SU-DHL-6 (cell line): Measurements from ENCODE around the gene ASTN1.

Experiments used
- H2AFZ ChIP-seq: fragments of 200-600 bp; sonication (generic); 2 replicates; pipeline ENCODE4 v1.6.1; 2014; ENCODE audit warnings: low read depth, mild to moderate bottlenecking, moderate library complexity, mixed read lengths, antibody characterized with exemption, low read length; ENCODE audit not compliant: severe bottlenecking
- H3F3A ChIP-seq: fragments of 200-600 bp; shearing (Covaris generic); 2 replicates; pipeline ENCODE4 v1.6.0; 2016; ENCODE audit warnings: antibody characterized with exemption, mild to moderate bottlenecking; ENCODE audit not compliant: insufficient read depth
- H3K27ac ChIP-seq: fragments of 200-600 bp; sonication (generic); 2 replicates; pipeline ENCODE4 v1.5.1; 2016; ENCODE audit warnings: low read depth, mild to moderate bottlenecking, low read length, moderate library complexity, mixed read lengths
- H3K27me3 ChIP-seq: fragments of 200-600 bp; sonication (generic), shearing (Covaris generic); 2 replicates; pipeline ENCODE4 v1.6.0; 2014; ENCODE audit warnings: mild to moderate bottlenecking, low read length
- H3K36me3 ChIP-seq: fragments of 200-600 bp; sonication (generic); 2 replicates; pipeline ENCODE4 v1.6.1; 2014; ENCODE audit warnings: mild to moderate bottlenecking, low read length, mixed read lengths
- H3K4me2 ChIP-seq: fragments of 300-600, 200-600 bp; shearing (Covaris generic), sonication (generic); 2 replicates; pipeline ENCODE4 v1.6.0; 2014; ENCODE audit warnings: low read length, low read depth, mild to moderate bottlenecking; ENCODE audit not compliant: poor library complexity, severe bottlenecking
- H3K4me3 ChIP-seq: fragments of 200-600 bp; sonication (generic); 2 replicates; pipeline ENCODE4 v1.5.1; 2014; ENCODE audit warnings: antibody characterized with exemption, low read length, mild to moderate bottlenecking, mixed read lengths; ENCODE audit not compliant: insufficient read depth, poor library complexity, severe bottlenecking
- H3K79me2 ChIP-seq: fragments of 200-600 bp; sonication (generic); 2 replicates; pipeline ENCODE4 v1.6.1; 2014; ENCODE audit warnings: mild to moderate bottlenecking, low read length, moderate library complexity; ENCODE audit not compliant: insufficient read depth
- H3K9ac ChIP-seq: fragments of 200-600 bp; sonication (generic); 2 replicates; pipeline ENCODE4 v1.7.0; 2014; ENCODE audit warnings: mild to moderate bottlenecking, low read length
- H3K9me2 ChIP-seq: fragments of 200-600 bp; sonication (generic); replicated peaks from 2 replicates; pipeline ENCODE4 v1.6.1; 2014; ENCODE audit warnings: low read length; ENCODE audit not compliant: insufficient read depth
- H3K9me3 ChIP-seq: fragments of 200-600 bp; sonication (generic); 2 replicates; pipeline ENCODE4 v1.6.1; 2014; ENCODE audit warnings: low read length, mixed read lengths; ENCODE audit not compliant: insufficient read depth
- H4K20me1 ChIP-seq: fragments of 200-600 bp; sonication (generic); 2 replicates; pipeline ENCODE4 v1.6.1; 2014; ENCODE audit warnings: low read depth, mild to moderate bottlenecking, antibody characterized with exemption, low read length, moderate library complexity, mixed read lengths
- CTCF ChIP-seq: fragments of 200-600 bp; sonication (generic); IDR thresholded peaks from one replicate; pipeline ENCODE4 v1.5.1; 2017; ENCODE audit warnings: antibody characterized with exemption, mild to moderate bottlenecking, low read length, moderate library complexity; ENCODE audit not compliant: insufficient read depth, poor library complexity, severe bottlenecking
- EZH2phosphoT487 ChIP-seq: fragments of 200-600 bp; sonication (generic), shearing (Covaris generic); conservative IDR thresholded peaks from 2 replicates; pipeline ENCODE4 v1.6.1; 2018; ENCODE audit warnings: mild to moderate bottlenecking, antibody characterized with exemption, low read length, moderate library complexity, mixed read lengths

Gene ASTN1

DNA sequence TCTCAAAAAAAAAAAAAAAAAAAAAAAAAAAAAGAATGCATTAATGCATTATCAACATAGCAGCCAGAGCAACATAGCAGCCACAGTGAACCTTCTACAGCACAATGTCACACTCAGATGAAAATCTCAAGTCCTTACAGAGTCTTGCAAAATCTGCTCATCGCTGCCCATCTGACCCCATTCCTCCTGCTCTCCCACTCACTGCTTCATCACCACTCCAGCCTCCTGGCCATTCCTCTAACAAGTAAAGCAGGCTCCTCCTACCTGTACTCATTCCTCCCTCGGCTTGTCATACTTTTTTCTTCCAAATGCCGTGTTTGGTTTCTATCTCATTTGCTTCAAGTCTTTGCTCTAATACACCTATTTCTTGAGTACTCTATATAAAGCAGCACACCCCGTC is 35.8 kb upstream of the ASTN1 start:
- H3F3A ChIP-seq: no peaks in the 10 kb centered on the region
- TF ChIP-seq CTCF (no peak), EZH2phosphoT487 (no peak)

GRCh38 chr1:177198243-177198642 is 33.7 kb upstream of the ASTN1 start:
- Histone ChIP-seq H3K4me2 (no peak overlapping the region), H3K9me3 (no peaks in the 10 kb centered on the region), H2AFZ (no peak overlapping the region), H3F3A (no peaks in the 10 kb centered on the region), H3K9ac (no peak overlapping the region), H4K20me1 (no peaks in the 10 kb centered on the region), H3K27ac (no peak overlapping the region), H3K27me3 (no peaks in the 10 kb centered on the region), H3K4me3 (no peak overlapping the region), H3K79me2 (no peaks in the 10 kb centered on the region), H3K9me2 (no peaks in the 10 kb centered on the region), H3K36me3 (no peaks in the 10 kb centered on the region)
- TF ChIP-seq CTCF: no peak
- no peak for TF ChIP-seq EZH2phosphoT487

More for the DNA sequence above, 35.8 kb upstream of the ASTN1 start:
- Histone ChIP-seq H3K4me3 (no peak overlapping the region), H3K27me3 (no peaks in the 10 kb centered on the region), H3K4me2 (no peak overlapping the region), H3K9me2 (no peaks in the 10 kb centered on the region), H4K20me1 (no peaks in the 10 kb centered on the region), H3K27ac (no peak overlapping the region), H3K79me2 (no peaks in the 10 kb centered on the region), H2AFZ (no peak overlapping the region), H3K36me3 (no peaks in the 10 kb centered on the region), H3K9me3 (no peaks in the 10 kb centered on the region), H3K9ac (no peak overlapping the region)

DNA sequence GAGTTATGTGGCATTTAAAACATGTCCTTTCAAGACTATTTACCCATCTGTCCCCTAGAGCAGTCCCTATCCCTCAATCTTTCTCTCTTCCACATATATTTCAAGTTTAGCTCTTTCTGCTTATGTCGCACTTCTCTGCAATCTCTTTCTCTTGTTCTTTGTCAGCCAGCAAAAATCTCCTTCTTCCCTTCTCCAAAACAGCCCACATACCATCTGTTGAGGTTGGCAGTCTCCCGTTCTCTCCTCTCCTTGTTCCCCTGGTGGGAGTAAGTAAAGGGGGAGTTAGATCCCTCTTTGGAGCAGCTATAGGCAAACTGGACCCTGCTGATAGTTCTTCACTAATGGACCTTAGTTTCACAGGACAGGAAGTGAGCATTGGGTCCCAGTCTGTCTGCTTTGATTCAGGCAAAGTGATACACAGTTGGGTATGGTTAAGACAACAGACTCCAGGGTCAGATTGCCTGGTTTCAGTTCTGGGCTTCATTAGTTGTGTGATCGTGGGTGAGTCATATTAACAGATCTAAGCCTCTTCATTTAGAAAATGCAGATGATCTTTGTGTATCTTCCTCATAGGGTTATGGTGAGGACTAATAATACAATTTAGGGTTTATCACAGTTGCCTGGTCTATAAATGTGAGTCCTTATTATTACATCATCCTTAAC is 25.9 kb upstream of the ASTN1 start:
- no peak overlapping the region for H2AFZ ChIP-seq
- no peaks in the 10 kb centered on the region for H3K9me3 ChIP-seq
- H3K36me3 ChIP-seq: no peaks in the 10 kb centered on the region
- H3K9me2 ChIP-seq: no peaks in the 10 kb centered on the region
- H3K27me3 ChIP-seq: no peaks in the 10 kb centered on the region
- no peaks in the 10 kb centered on the region for H4K20me1 ChIP-seq
- H3K27ac ChIP-seq: no peak overlapping the region
- TF ChIP-seq CTCF: no peak
- H3K4me2 ChIP-seq: no peak overlapping the region
- H3K79me2 ChIP-seq: no peaks in the 10 kb centered on the region
- no peaks in the 10 kb centered on the region for H3F3A ChIP-seq
- H3K4me3 ChIP-seq: no peak overlapping the region
- H3K9ac ChIP-seq: no peak overlapping the region
